ENCODE data around the gene RBM4B.
"Not testable (repeated sequence)": the region's sequence is repeated elsewhere in the genome, so short reads cannot be mapped to it uniquely, and the experiment has no call there.

RBM4B gene

GRCh38 chr11:66677599-66678375 lies at the start of gene RBM4B:
RBM4B (minus strand) TSS chr11:66677887; CDS start chr11:66677079, 808 bp downstream.
- DNase-seq, result peak; percentile 89 to 90

- DNase-seq, result no peak
These were observed 48.0 kb upstream of the RBM4B start for GRCh38 chr11:66725647-66726046.

- DNase-seq, result no peak
These were observed 47.4 kb upstream of the RBM4B start for GRCh38 chr11:66725114-66725513.

GRCh38 chr11:66724167-66724566 lies 46.5 kb upstream of the RBM4B start:
- not testable (repeated sequence) for DNase-seq

- DNase-seq, result no peak
These were observed 46.0 kb upstream of the RBM4B start for GRCh38 chr11:66723693-66724092.

GRCh38 chr11:66722745-66723651 lies 45.3 kb upstream of the RBM4B start:
- DNase-seq, result no peak

- no peak for DNase-seq
These were observed 44.3 kb upstream of the RBM4B start for GRCh38 chr11:66721939-66722338.

GRCh38 chr11:66720899-66721470 lies 43.3 kb upstream of the RBM4B start:
- no peak for DNase-seq

- DNase-seq, result peak in 1 of 2 experiments; percentile 13
These were observed 42.7 kb upstream of the RBM4B start for GRCh38 chr11:66720223-66720898.

GRCh38 chr11:66719111-66719872 lies 41.6 kb upstream of the RBM4B start:
- no peak for DNase-seq

- no peak for DNase-seq
These were observed 40.8 kb upstream of the RBM4B start for GRCh38 chr11:66718320-66718971.

- DNase-seq, result no peak
These were observed 40.2 kb upstream of the RBM4B start for GRCh38 chr11:66717925-66718319.

- no peak for DNase-seq
These were observed 39.3 kb upstream of the RBM4B start for GRCh38 chr11:66716996-66717395.

GRCh38 chr11:66715346-66716085 lies 37.8 kb upstream of the RBM4B start:
- no peak for DNase-seq

- no peak for DNase-seq
These were observed 36.2 kb upstream of the RBM4B start for GRCh38 chr11:66713746-66714480.

GRCh38 chr11:66710384-66710930 lies 32.8 kb upstream of the RBM4B start:
- no peak for DNase-seq

- no peak for DNase-seq
These were observed 31.0 kb upstream of the RBM4B start for GRCh38 chr11:66708701-66709100.

GRCh38 chr11:66708094-66708493 lies 30.4 kb upstream of the RBM4B start:
- DNase-seq, result no peak

- DNase-seq, result no peak
These were observed 29.8 kb upstream of the RBM4B start for GRCh38 chr11:66707486-66707885.

- DNase-seq, result no peak
These were observed 29.3 kb upstream of the RBM4B start for GRCh38 chr11:66706989-66707388.

Measured in activated CD4-positive, alpha-beta T cell treated with anti-CD3 and anti-CD28 coated beads, Interleukin-2, amount 50 U/mL, for 4 hours (primary cell).